ENCODE data around the gene MGAT4C. TPM values are rescaled to one million over a fixed set of nuclear protein-coding genes. Genes with fewer than 3 reads are reported as not detected.

Gene MGAT4C
- total and polyA plus RNA-seq, 2 donors from 2014 or later, result 0.16 TPM; not detected in 1

DNA sequence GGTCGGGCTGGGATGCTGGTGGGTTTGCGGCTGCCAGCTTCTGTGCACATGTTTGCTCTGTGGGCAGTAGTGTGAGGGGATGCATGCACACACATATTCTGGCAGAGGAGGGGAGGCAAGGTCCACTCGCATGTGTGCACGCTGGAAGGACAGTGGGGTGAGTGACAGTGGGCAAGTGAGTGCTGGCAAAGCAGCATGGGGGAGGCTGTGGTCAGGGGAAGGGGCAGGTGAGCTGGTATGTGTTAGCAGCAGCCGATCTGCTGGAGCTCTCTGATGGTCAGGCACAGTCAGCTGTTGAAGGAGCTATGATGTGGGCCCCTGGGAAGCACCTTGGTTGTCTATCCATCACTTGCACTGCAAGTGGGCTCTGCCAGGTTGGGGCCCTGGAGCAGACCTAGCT is 211.8 kb downstream of the MGAT4C start:
- Histone ChIP-seq H3K4me3 (ENCODE audit: low read length in 3 of 3) (no peak overlapping the region), H3K36me3 (ENCODE audit: control insufficient read depth in 2 of 3, insufficient read depth in 3 of 3, low read length in 3 of 3) (no peaks in the 10 kb centered on the region), H3K27ac (ENCODE audit: low read depth in 2 of 2, low read length in 2 of 2) (no peak overlapping the region), H3K9ac (ENCODE audit: low read length in 3 of 3) (no peak overlapping the region), H3K9me3 (ENCODE audit: control insufficient read depth in 2 of 3, insufficient read depth in 1 of 3, low read length in 3 of 3) (peaks cover 0 to 5% (median 2%) of the 10 kb centered on the region in 3 donors), H3K27me3 (ENCODE audit: control insufficient read depth, insufficient read depth, low read length) (no peaks in the 10 kb centered on the region), H3K4me1 (ENCODE audit: control insufficient read depth in 2 of 3, insufficient read depth in 2 of 3, low read depth in 1 of 3, low read length in 3 of 3) (no peaks in the 10 kb centered on the region)
- DNase-seq, result peak in 1 of 5 donors; percentile 51
- TF ChIP-seq, protein P1, sequence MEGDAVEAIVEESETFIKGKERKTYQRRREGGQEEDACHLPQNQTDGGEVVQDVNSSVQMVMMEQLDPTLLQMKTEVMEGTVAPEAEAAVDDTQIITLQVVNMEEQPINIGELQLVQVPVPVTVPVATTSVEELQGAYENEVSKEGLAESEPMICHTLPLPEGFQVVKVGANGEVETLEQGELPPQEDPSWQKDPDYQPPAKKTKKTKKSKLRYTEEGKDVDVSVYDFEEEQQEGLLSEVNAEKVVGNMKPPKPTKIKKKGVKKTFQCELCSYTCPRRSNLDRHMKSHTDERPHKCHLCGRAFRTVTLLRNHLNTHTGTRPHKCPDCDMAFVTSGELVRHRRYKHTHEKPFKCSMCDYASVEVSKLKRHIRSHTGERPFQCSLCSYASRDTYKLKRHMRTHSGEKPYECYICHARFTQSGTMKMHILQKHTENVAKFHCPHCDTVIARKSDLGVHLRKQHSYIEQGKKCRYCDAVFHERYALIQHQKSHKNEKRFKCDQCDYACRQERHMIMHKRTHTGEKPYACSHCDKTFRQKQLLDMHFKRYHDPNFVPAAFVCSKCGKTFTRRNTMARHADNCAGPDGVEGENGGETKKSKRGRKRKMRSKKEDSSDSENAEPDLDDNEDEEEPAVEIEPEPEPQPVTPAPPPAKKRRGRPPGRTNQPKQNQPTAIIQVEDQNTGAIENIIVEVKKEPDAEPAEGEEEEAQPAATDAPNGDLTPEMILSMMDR (IDR thresholded peaks at IDR 0.05; ENCODE audit: borderline replicate concordance, extremely low read depth, insufficient read depth), result no peak
- intact Hi-C loops (cut with DNase I), result no loop called here
- FAIRE-seq, result no peak

DNA sequence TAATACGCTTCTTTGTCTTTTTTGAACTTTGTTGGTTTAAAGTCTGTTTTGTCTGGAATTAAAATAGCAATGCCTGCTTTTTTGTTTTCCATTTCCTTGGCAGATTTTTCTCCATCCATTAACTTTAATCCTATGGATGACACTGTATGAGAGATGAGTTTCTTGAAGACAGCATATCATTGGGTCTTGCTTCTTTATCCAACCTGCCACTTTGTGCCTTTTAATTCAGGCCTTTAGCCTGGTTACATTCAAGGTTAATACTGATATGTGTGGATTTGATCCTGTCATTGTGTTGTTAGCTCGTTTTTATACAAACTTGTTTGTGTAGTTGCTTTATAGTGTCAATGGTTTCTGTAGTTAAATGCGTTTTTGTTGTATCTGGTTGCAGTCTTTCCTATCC is 214.1 kb downstream of the MGAT4C start:
- TF ChIP-seq, protein P1 (IDR thresholded peaks at IDR 0.05; ENCODE audit: borderline replicate concordance, extremely low read depth, insufficient read depth), result no peak
- no peak for FAIRE-seq
- H3K9ac ChIP-seq (ENCODE audit: low read length in 3 of 3), result no peak overlapping the region
- peaks cover 0 to 8% (median 2%) of the 10 kb centered on the region in 3 donors for H3K9me3 ChIP-seq (ENCODE audit: control insufficient read depth in 2 of 3, insufficient read depth in 1 of 3, low read length in 3 of 3)
- H3K4me1 ChIP-seq (ENCODE audit: control insufficient read depth in 2 of 3, insufficient read depth in 2 of 3, low read depth in 1 of 3, low read length in 3 of 3), result no peaks in the 10 kb centered on the region
- DNase-seq, result no peak
- no peak overlapping the region for H3K4me3 ChIP-seq (ENCODE audit: low read length in 3 of 3)
- H3K36me3 ChIP-seq (ENCODE audit: control insufficient read depth in 2 of 3, insufficient read depth in 3 of 3, low read length in 3 of 3), result no peaks in the 10 kb centered on the region
- intact Hi-C loops (cut with DNase I), result no loop called here
- no peak overlapping the region for H3K27ac ChIP-seq (ENCODE audit: low read depth in 2 of 2, low read length in 2 of 2)
- H3K27me3 ChIP-seq (ENCODE audit: control insufficient read depth, insufficient read depth, low read length), result no peaks in the 10 kb centered on the region

DNA sequence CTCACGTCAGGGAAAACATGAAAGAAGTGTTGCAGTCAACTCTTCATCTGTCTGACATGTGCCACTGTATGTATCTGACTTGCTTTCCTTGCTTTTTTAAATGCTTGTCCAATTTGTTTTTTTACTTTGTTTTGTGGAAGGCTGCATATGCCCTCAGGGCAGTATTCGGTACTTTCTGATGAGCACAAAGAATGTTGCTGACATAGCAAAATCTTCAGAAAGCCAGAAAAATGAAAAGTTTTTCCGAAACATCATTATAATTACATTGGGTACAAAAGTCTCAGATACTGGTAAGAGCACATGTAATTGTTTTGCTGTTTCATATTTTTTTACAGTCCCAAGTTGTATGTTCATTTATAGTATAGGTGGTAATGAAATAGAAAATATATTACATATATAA is 237.8 kb downstream of the MGAT4C start:
- Histone ChIP-seq H3K27ac (ENCODE audit: low read depth in 2 of 2, low read length in 2 of 2) (no peak overlapping the region), H3K36me3 (ENCODE audit: control insufficient read depth in 2 of 3, insufficient read depth in 3 of 3, low read length in 3 of 3) (no peaks in the 10 kb centered on the region), H3K9ac (ENCODE audit: low read length in 3 of 3) (no peak overlapping the region), H3K9me3 (ENCODE audit: control insufficient read depth in 2 of 3, insufficient read depth in 1 of 3, low read length in 3 of 3) (no peaks in the 10 kb centered on the region), H3K4me1 (ENCODE audit: control insufficient read depth in 2 of 3, insufficient read depth in 2 of 3, low read depth in 1 of 3, low read length in 3 of 3) (no peaks in the 10 kb centered on the region), H3K4me3 (ENCODE audit: low read length in 3 of 3) (no peak overlapping the region), H3K27me3 (ENCODE audit: control insufficient read depth, insufficient read depth, low read length) (no peaks in the 10 kb centered on the region)
- DNase-seq (no peak), FAIRE-seq (no peak)
- intact Hi-C loops (cut with DNase I), result no loop called here
- TF ChIP-seq, protein P1 (IDR thresholded peaks at IDR 0.05; ENCODE audit: borderline replicate concordance, extremely low read depth, insufficient read depth), result no peak

DNA sequence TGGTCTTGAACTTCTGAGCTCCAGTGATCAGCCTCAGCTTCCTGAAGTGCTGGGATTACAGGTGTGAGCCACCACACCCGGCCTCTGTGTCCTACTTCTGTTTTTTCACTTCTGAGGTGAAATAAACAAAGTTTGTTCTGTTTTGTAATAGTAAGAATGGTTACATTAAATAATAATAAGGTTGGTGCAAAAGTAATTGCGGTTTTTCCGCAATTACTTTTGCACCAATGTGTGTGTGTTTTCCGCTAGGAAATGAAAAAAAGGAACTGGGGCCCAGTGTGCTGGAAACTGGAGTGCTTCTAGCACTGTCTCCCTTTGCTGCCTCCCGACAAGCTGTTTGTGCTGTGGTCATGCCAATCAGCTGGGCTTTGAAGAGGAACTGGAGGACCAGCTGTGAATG is 241.2 kb downstream of the MGAT4C start:
- DNase-seq (no peak), FAIRE-seq (no peak)
- H3K4me3 ChIP-seq (ENCODE audit: low read length in 3 of 3), result no peak overlapping the region

More for the DNA sequence above, 241.2 kb downstream of the MGAT4C start:
- Histone ChIP-seq H3K9ac (ENCODE audit: low read length in 3 of 3) (no peak overlapping the region), H3K36me3 (ENCODE audit: control insufficient read depth in 2 of 3, insufficient read depth in 3 of 3, low read length in 3 of 3) (no peaks in the 10 kb centered on the region), H3K4me1 (ENCODE audit: control insufficient read depth in 2 of 3, insufficient read depth in 2 of 3, low read depth in 1 of 3, low read length in 3 of 3) (no peaks in the 10 kb centered on the region), H3K27ac (ENCODE audit: low read depth in 2 of 2, low read length in 2 of 2) (no peak overlapping the region), H3K27me3 (ENCODE audit: control insufficient read depth, insufficient read depth, low read length) (no peaks in the 10 kb centered on the region), H3K9me3 (ENCODE audit: control insufficient read depth in 2 of 3, insufficient read depth in 1 of 3, low read length in 3 of 3) (no peaks in the 10 kb centered on the region)
- intact Hi-C loops (cut with DNase I), result no loop called here
- TF ChIP-seq, protein P1 (IDR thresholded peaks at IDR 0.05; ENCODE audit: borderline replicate concordance, extremely low read depth, insufficient read depth), result no peak
